ENCODE results near the gene FASTKD2.
A peak's percentile ranks its signal among the peaks of the same experiment; 100 is the strongest.

Gene FASTKD2

GRCh38 chr2:206792645-206793044 lies 27.2 kb downstream of the FASTKD2 start:
- Histone ChIP-seq H3K9me3 (no peaks in the 10 kb centered on the region), H3K4me3 (no peak overlapping the region), H3K27ac (no peak overlapping the region), H3K36me3 (peaks cover 49 to 80% (median 66%) of the 10 kb centered on the region in 3 donors), H3K4me1 (no peaks in the 10 kb centered on the region), H3K27me3 (no peaks in the 10 kb centered on the region)
- DNase-seq = no peak
- no peak for TF ChIP-seq CTCF (IDR thresholded peaks at IDR 0.05)
- intact Hi-C loops (cut with DNase I; ENCODE audit: low total_unique reads) = no loop called here

GRCh38 chr2:206797376-206797775 lies 32.0 kb downstream of the FASTKD2 start:
- Histone ChIP-seq H3K4me3 (no peak overlapping the region), H3K4me1 (peaks cover 0 to 9% (median 5%) of the 10 kb centered on the region in 4 donors), H3K27ac (no peak overlapping the region), H3K36me3 (peaks cover 12 to 35% (median 19%) of the 10 kb centered on the region in 3 donors), H3K9me3 (no peaks in the 10 kb centered on the region), H3K27me3 (no peaks in the 10 kb centered on the region)
- TF ChIP-seq CTCF (IDR thresholded peaks at IDR 0.05) = no peak
- DNase-seq = no peak
- intact Hi-C loops (cut with DNase I; ENCODE audit: low total_unique reads) = no loop called here

- Histone ChIP-seq H3K4me3 (no peak overlapping the region), H3K4me1 (peaks cover 0 to 9% (median 5%) of the 10 kb centered on the region in 4 donors), H3K36me3 (peaks cover 7 to 29% (median 15%) of the 10 kb centered on the region in 3 donors), H3K9me3 (no peaks in the 10 kb centered on the region), H3K27ac (no peak overlapping the region), H3K27me3 (no peaks in the 10 kb centered on the region)
- no peak for TF ChIP-seq CTCF (IDR thresholded peaks at IDR 0.05)
- no peak for DNase-seq
- intact Hi-C loops (cut with DNase I; ENCODE audit: low total_unique reads) = no loop called here
These were observed 32.6 kb downstream of the FASTKD2 start for GRCh38 chr2:206798000-206798399.

GRCh38 chr2:206799083-206799482 lies 33.7 kb downstream of the FASTKD2 start:
- peaks cover under 1 to 25% (median 15%) of the 10 kb centered on the region in 3 donors for H3K36me3 ChIP-seq
- no peak overlapping the region for H3K27ac ChIP-seq
- DNase-seq = no peak
- H3K9me3 ChIP-seq = no peaks in the 10 kb centered on the region
- intact Hi-C loops (cut with DNase I; ENCODE audit: low total_unique reads) = no loop called here
- H3K27me3 ChIP-seq = no peaks in the 10 kb centered on the region
- peaks cover 0 to 9% (median 5%) of the 10 kb centered on the region in 4 donors for H3K4me1 ChIP-seq
- no peak overlapping the region for H3K4me3 ChIP-seq
- TF ChIP-seq CTCF (IDR thresholded peaks at IDR 0.05) = no peak

- Histone ChIP-seq H3K36me3 (peaks cover 0 to 9% (median under 1%) of the 10 kb centered on the region in 3 donors), H3K27ac (no peak overlapping the region), H3K4me3 (no peak overlapping the region), H3K27me3 (no peaks in the 10 kb centered on the region), H3K4me1 (peaks cover 0 to 9% (median 5%) of the 10 kb centered on the region in 4 donors), H3K9me3 (no peaks in the 10 kb centered on the region)
- TF ChIP-seq CTCF (IDR thresholded peaks at IDR 0.05) = peak; percentile 64 to 69
- intact Hi-C loops (cut with DNase I; ENCODE audit: low total_unique reads) = loop anchor here (5.0 to 10.0 kb wide), 2 partner anchors 184 to 672 kb away; no protein-coding TSS in a partner anchor
- peak; percentile 58 to 70 for DNase-seq
These were observed 35.4 kb downstream of the FASTKD2 start for GRCh38 chr2:206800506-206801417.

All from tibial artery (tissue), 4 donors.